ENCODE data around the gene PDE3A.
A peak's percentile ranks its signal among the peaks of the same experiment; 100 is the strongest.

The PDE3A gene

GRCh38 chr12:20463913-20464524, 95.7 kb downstream of the PDE3A start:
- ATAC-seq, result no peak

- ATAC-seq, result no peak
Observed at GRCh38 chr12:20469300-20469699, 101.0 kb downstream of the PDE3A start.

GRCh38 chr12:20469756-20470155, 101.4 kb downstream of the PDE3A start:
- ATAC-seq, result no peak

- ATAC-seq, result no peak
Observed at GRCh38 chr12:20472102-20472782, 103.9 kb downstream of the PDE3A start.

- no peak for ATAC-seq
Observed at GRCh38 chr12:20473133-20473532, 104.8 kb downstream of the PDE3A start.

GRCh38 chr12:20474016-20474415, 105.7 kb downstream of the PDE3A start:
- ATAC-seq, result no peak

GRCh38 chr12:20474443-20474842, 106.1 kb downstream of the PDE3A start:
- no peak for ATAC-seq

- ATAC-seq, result no peak
Observed at GRCh38 chr12:20475542-20475941, 107.2 kb downstream of the PDE3A start.

- ATAC-seq, result no peak
Observed at GRCh38 chr12:20476551-20476950, 108.2 kb downstream of the PDE3A start.

- no peak for ATAC-seq
Observed at GRCh38 chr12:20477255-20477654, 108.9 kb downstream of the PDE3A start.

- no peak for ATAC-seq
Observed at GRCh38 chr12:20477672-20478071, 109.3 kb downstream of the PDE3A start.

- no peak for ATAC-seq
Observed at GRCh38 chr12:20482491-20483054, 114.2 kb downstream of the PDE3A start.

GRCh38 chr12:20483776-20484175, 115.4 kb downstream of the PDE3A start:
- ATAC-seq, result no peak

GRCh38 chr12:20486233-20486632, 117.9 kb downstream of the PDE3A start:
- ATAC-seq, result no peak

GRCh38 chr12:20487519-20487918, 119.2 kb downstream of the PDE3A start:
- ATAC-seq, result no peak

GRCh38 chr12:20489645-20490044, 121.3 kb downstream of the PDE3A start:
- ATAC-seq, result no peak

GRCh38 chr12:20490213-20490612, 121.9 kb downstream of the PDE3A start:
- no peak for ATAC-seq

- ATAC-seq, result no peak
Observed at GRCh38 chr12:20491290-20491689, 123.0 kb downstream of the PDE3A start.

- ATAC-seq, result peak; percentile 32 to 41
Observed at GRCh38 chr12:20492251-20492760, 124.0 kb downstream of the PDE3A start.

GRCh38 chr12:20493934-20494333, 125.6 kb downstream of the PDE3A start:
- no peak for ATAC-seq

- no peak for ATAC-seq
Observed at GRCh38 chr12:20494851-20495250, 126.5 kb downstream of the PDE3A start.

GRCh38 chr12:20495997-20496396, 127.7 kb downstream of the PDE3A start:
- no peak for ATAC-seq

- ATAC-seq, result no peak
Observed at GRCh38 chr12:20497707-20498106, 129.4 kb downstream of the PDE3A start.

- no peak for ATAC-seq
Observed at GRCh38 chr12:20501958-20502357, 133.6 kb downstream of the PDE3A start.

All from activated CD4-positive, CD25-positive, alpha-beta regulatory T cell treated with anti-CD3 and anti-CD28 coated beads, Interleukin-2, amount 50 U/mL, for 24 hours (primary cell).